IMR-90 (cell line): ENCODE results near the gene TSPAN4. TPM values are rescaled to one million over a fixed set of nuclear protein-coding genes. Genes with fewer than 3 reads are reported as not detected.

Source experiments
- ATAC-seq: fragments of 200-7000 bp; cut with Tn5 transposase; 2 replicates; pipeline ENCODE4 v1.9.1; 2020; ENCODE audit warnings: low read depth, mild to moderate bottlenecking, moderate library complexity
- BruUV-seq: library from RNA; stranded (reverse); fragments of 400-500 nt; replicated peaks from 2 replicates; lab custom pipeline; 2021; lab: Mats Ljungman, UMichigan
- CTCF ChIA-PET: fragments of 300-600 bp; formaldehyde crosslinking; extraction: SDS; loops from one replicate; lab custom pipeline; 2021; ENCODE audit warnings: antibody characterized with exemption; lab: Yijun Ruan, JAX
- POLR2A ChIA-PET: fragments of 300-600 bp; sonication (Branson Sonifier 250); formaldehyde crosslinking; loops from one replicate; lab custom pipeline; 2022; ENCODE audit warnings: antibody characterized with exemption; ENCODE audit not compliant: unreplicated experiment; lab: Charles Lee
- DNase-seq: peaks from one replicate; pipeline ENCODE4 v3.0.0; 2013
- H2AFZ ChIP-seq: replicated peaks from 2 replicates; pipeline ENCODE3; 2013; ENCODE audit warnings: low read length, mild to moderate bottlenecking; ENCODE audit not compliant: poor library complexity
- H2AK5ac ChIP-seq: 2 replicates; pipeline ENCODE4 v1.6.1; 2013; ENCODE audit warnings: low read depth, low read length, inconsistent platforms
- H2AK9ac ChIP-seq: replicated peaks from 2 replicates; pipeline ENCODE3; 2013; ENCODE audit warnings: mild to moderate bottlenecking, low read depth, low read length, moderate library complexity; ENCODE audit not compliant: poor library complexity
- H2BK120ac ChIP-seq: 2 replicates; pipeline ENCODE4 v1.6.1; 2013; ENCODE audit warnings: low read depth, low read length, inconsistent platforms
- H2BK15ac ChIP-seq: 3 replicates; pipeline ENCODE4 v1.6.1; 2013; ENCODE audit warnings: low read depth, low read length, inconsistent platforms
- H2BK20ac ChIP-seq: 2 replicates; pipeline ENCODE4 v1.6.1; 2013; ENCODE audit warnings: low read depth, mild to moderate bottlenecking, inconsistent platforms, low read length, moderate library complexity
- H2BK5ac ChIP-seq: 2 replicates; pipeline ENCODE4 v1.6.1; 2013; ENCODE audit warnings: mild to moderate bottlenecking, low read depth, low read length, inconsistent platforms; ENCODE audit not compliant: poor library complexity, severe bottlenecking
- H3K14ac ChIP-seq: replicated peaks from 2 replicates; pipeline ENCODE4 v1.6.1; 2013; ENCODE audit warnings: low read depth, low read length, inconsistent platforms
- H3K18ac ChIP-seq: 2 replicates; pipeline ENCODE4 v1.6.1; 2013; ENCODE audit warnings: low read depth, low read length, control low read depth
- H3K23ac ChIP-seq: 2 replicates; pipeline ENCODE4 v1.6.1; 2013; ENCODE audit warnings: low read depth, low read length, inconsistent platforms
- H3K27ac ChIP-seq: 2 replicates; pipeline ENCODE4 v1.5.1; 2013; ENCODE audit warnings: mild to moderate bottlenecking, control low read depth, low read length; ENCODE audit not compliant: insufficient read depth
- H3K27me3 ChIP-seq: 2 replicates; pipeline ENCODE4 v1.6.1; 2013; ENCODE audit warnings: low read length; ENCODE audit not compliant: control insufficient read depth, insufficient read depth
- H3K36me3 ChIP-seq: 2 replicates; pipeline ENCODE4 v1.6.1; 2013; ENCODE audit warnings: low read length, mixed read lengths; ENCODE audit not compliant: control insufficient read depth, insufficient read depth
- H3K4ac ChIP-seq: 2 replicates; pipeline ENCODE4 v1.6.1; 2013; ENCODE audit warnings: low read depth, low read length, inconsistent platforms
- H3K4me1 ChIP-seq: 2 replicates; pipeline ENCODE4 v1.6.1; 2013; ENCODE audit warnings: low read length, mixed read lengths; ENCODE audit not compliant: control insufficient read depth, insufficient read depth
- H3K4me2 ChIP-seq: 2 replicates; pipeline ENCODE4 v1.6.1; 2013; ENCODE audit warnings: low read depth, mild to moderate bottlenecking, control low read depth, low read length, moderate library complexity
- H3K4me3 ChIP-seq: 2 replicates; pipeline ENCODE4 v1.5.1; 2013; ENCODE audit warnings: low read depth, mild to moderate bottlenecking, control low read depth, low read length, moderate library complexity; ENCODE audit not compliant: insufficient read depth
- H3K56ac ChIP-seq: 2 replicates; pipeline ENCODE4 v1.6.1; 2013; ENCODE audit warnings: low read length, inconsistent platforms; ENCODE audit not compliant: insufficient read depth; ENCODE audit errors: extremely low read depth
- H3K79me1 ChIP-seq, 2 experiments: 2 replicates each; pipeline ENCODE4 v1.6.1; 2013; ENCODE audit warnings: low read length in 2 of 2, inconsistent platforms in 1 of 2, low read depth in 1 of 2
- H3K9ac ChIP-seq: 2 replicates; pipeline ENCODE4 v1.6.1; 2013; ENCODE audit warnings: low read depth, low read length, control low read depth
- H3K9me1 ChIP-seq: 2 replicates; pipeline ENCODE4 v1.6.1; 2013; ENCODE audit warnings: low read length, inconsistent platforms; ENCODE audit not compliant: insufficient read depth
- H3K9me3 ChIP-seq: 2 replicates; pipeline ENCODE4 v1.6.1; 2013; ENCODE audit warnings: low read length; ENCODE audit not compliant: control insufficient read depth, insufficient read depth
- H4K20me1 ChIP-seq: 2 replicates; pipeline ENCODE4 v1.6.1; 2013; ENCODE audit warnings: low read length, inconsistent platforms; ENCODE audit not compliant: insufficient read depth
- H4K5ac ChIP-seq: 2 replicates; pipeline ENCODE4 v1.6.1; 2013; ENCODE audit warnings: mild to moderate bottlenecking, low read depth, low read length, control low read depth
- H4K8ac ChIP-seq, 2 experiments: 2 replicates each; pipeline ENCODE4 v1.6.1; 2013; ENCODE audit warnings: low read depth in 2 of 2, low read length in 2 of 2, control low read depth in 1 of 2, inconsistent platforms in 1 of 2
- H4K91ac ChIP-seq: 2 replicates; pipeline ENCODE4 v1.6.1; 2013; ENCODE audit warnings: low read depth, low read length, inconsistent platforms; ENCODE audit not compliant: insufficient read depth
- CHD1 ChIP-seq: IDR thresholded peaks from 2 replicates; pipeline ENCODE4 v1.6.1; 2012; ENCODE audit warnings: low read depth, low read length, improper control_type of control experiment
- FOS ChIP-seq: fragments of 150-350 bp; IDR thresholded peaks from 2 replicates; pipeline ENCODE4 v1.6.1; 2016; ENCODE audit warnings: low read depth, low read length
- MXI1 ChIP-seq: IDR thresholded peaks from 2 replicates; pipeline ENCODE4 v1.6.1; 2012; ENCODE audit warnings: low read depth, mild to moderate bottlenecking, low read length, moderate library complexity, borderline replicate concordance
- POLR2A ChIP-seq: IDR thresholded peaks from 2 replicates; pipeline ENCODE4 v1.6.1; 2012; ENCODE audit warnings: mild to moderate bottlenecking, low read depth, low read length
- RAD21 ChIP-seq: IDR thresholded peaks from 2 replicates; pipeline ENCODE4 v1.6.1; 2012; ENCODE audit warnings: low read length, improper control_type of control experiment
- WGBS, 2 experiments: methylation state at CpG; one replicate each; pipeline versions ENCODE4 v1.1.5 to v1.1.7; 2013; ENCODE audit warnings: missing lambda C conversion rate in 2 of 2; ENCODE audit not compliant: insufficient read length in 1 of 2; ENCODE audit errors: extremely low coverage in 2 of 2; 5-methylcytosine and 5-hydroxymethylcytosine counted together
- dilution Hi-C: fragments of 300-500 bp; cut with HindIII; formaldehyde crosslinking; loops from one replicate; pipeline ENCODE4 v1.14.3; 2018; ENCODE audit warnings: low sequenced_read_pairs; ENCODE audit not compliant: unreplicated experiment
- in situ Hi-C: fragments of 300-500 bp; cut with MboI; formaldehyde crosslinking; loops from 3 replicates; pipeline ENCODE4 v1.14.3; 2019; ENCODE audit warnings: low sequenced_read_pairs, inconsistent platforms, mixed read lengths
- intact Hi-C: fragments of 100-400 bp; cut with micrococcal nuclease; formaldehyde crosslinking; loops from 2 replicates; pipeline ENCODE4 v1.10.0; 2022
- polyA plus RNA-seq, 3 experiments: library from polyadenylated mRNA; depleted of rRNA; stranded (reverse); fragments of >200 nt; gene quantifications; 2 replicates each; pipeline ENCODE4 v1.2.3, GENCODE V29; 2012; ENCODE audit warnings: low replicate concordance in 1 of 3
- total RNA-seq: library from RNA; depleted of rRNA; stranded (reverse); fragments of >200 nt; gene quantifications from 2 replicates; pipeline ENCODE4 v1.2.3, GENCODE V29; 2012
- TF ChIP-seq, protein P1 (sequence below): conservative IDR thresholded peaks from 2 replicates; pipeline ENCODE4 v1.5.1; 2012; ENCODE audit warnings: mild to moderate bottlenecking, low read depth, low read length, improper control_type of control experiment

TSPAN4 gene
- total and polyA plus RNA-seq, 2 of the 4 experiments (the other 2 are of a cell fraction): 161 to 293 TPM

- Histone ChIP-seq H4K20me1 (peaks cover 9% of the 10 kb centered on the region; the same call in 1 of the 2 replicates), H3K9me3 (no peaks in the 10 kb centered on the region), H3K4me1 (no peaks in the 10 kb centered on the region), H3K18ac (no peak overlapping the region), H3K27me3 (no peaks in the 10 kb centered on the region), H3K9ac (no peak overlapping the region), H4K8ac (no peak overlapping the region), H2BK5ac (no peak overlapping the region), H3K56ac (no peak overlapping the region), H3K79me1 (no peaks in the 10 kb centered on the region), H3K4me2 (no peak overlapping the region), H3K4me3 (no peak overlapping the region), H2BK20ac (no peak overlapping the region), H2AK9ac (peak overlapping the region; percentile 70), H3K9me1 (0 out of 2 replicates have a peak, but pooled peaks cover 4% of the 10 kb centered on the region), H3K27ac (no peak overlapping the region), H2BK15ac (no peak overlapping the region), H3K23ac (no peak overlapping the region), H2AK5ac (no peak overlapping the region), H2BK120ac (no peak overlapping the region), H4K91ac (no peak overlapping the region), H4K5ac (no peak overlapping the region), H3K4ac (no peak overlapping the region), H3K36me3 (peaks cover 39% of the 10 kb centered on the region), H2AFZ (no peak overlapping the region), H3K14ac (no peak overlapping the region)
- DNase-seq (peak; percentile 11), ATAC-seq (peak; percentile 80)
- WGBS, 2 experiments: 86% methylated on average over 1 of the region's 10 CpGs; no CpG with 5 or more reads in 1 of the 2 experiments
- TF ChIP-seq CHD1: no peak
- TF ChIP-seq MXI1: no peak
- no peak for TF ChIP-seq POLR2A
- TF ChIP-seq RAD21: peak; percentile 43
- no peak for TF ChIP-seq FOS
- TF ChIP-seq, protein P1, sequence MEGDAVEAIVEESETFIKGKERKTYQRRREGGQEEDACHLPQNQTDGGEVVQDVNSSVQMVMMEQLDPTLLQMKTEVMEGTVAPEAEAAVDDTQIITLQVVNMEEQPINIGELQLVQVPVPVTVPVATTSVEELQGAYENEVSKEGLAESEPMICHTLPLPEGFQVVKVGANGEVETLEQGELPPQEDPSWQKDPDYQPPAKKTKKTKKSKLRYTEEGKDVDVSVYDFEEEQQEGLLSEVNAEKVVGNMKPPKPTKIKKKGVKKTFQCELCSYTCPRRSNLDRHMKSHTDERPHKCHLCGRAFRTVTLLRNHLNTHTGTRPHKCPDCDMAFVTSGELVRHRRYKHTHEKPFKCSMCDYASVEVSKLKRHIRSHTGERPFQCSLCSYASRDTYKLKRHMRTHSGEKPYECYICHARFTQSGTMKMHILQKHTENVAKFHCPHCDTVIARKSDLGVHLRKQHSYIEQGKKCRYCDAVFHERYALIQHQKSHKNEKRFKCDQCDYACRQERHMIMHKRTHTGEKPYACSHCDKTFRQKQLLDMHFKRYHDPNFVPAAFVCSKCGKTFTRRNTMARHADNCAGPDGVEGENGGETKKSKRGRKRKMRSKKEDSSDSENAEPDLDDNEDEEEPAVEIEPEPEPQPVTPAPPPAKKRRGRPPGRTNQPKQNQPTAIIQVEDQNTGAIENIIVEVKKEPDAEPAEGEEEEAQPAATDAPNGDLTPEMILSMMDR: peak; percentile 29; the same call in 1 of the 2 replicates
- dilution Hi-C loops (no loop called here), in situ Hi-C loops (no loop called here), intact Hi-C loops (no loop called here)
- BruUV-seq: no TSS peak
- POLR2A ChIA-PET: no interaction called here
- CTCF ChIA-PET: no interaction called here
Observed at GRCh38 chr11:898143-898511, 55.5 kb downstream of the TSPAN4 start.
